KOPT-K1 (cell line): ENCODE data around the gene ZNF750.
A peak's percentile ranks its signal among the peaks of the same experiment; 100 is the strongest.

Source experiments
- H3K27ac ChIP-seq: fragments of 200-600 bp; sonication (generic); 2 replicates; pipeline ENCODE4 v1.5.1; 2016; ENCODE audit warnings: antibody characterized with exemption, mild to moderate bottlenecking, low read depth, low read length; ENCODE audit not compliant: poor library complexity, severe bottlenecking
- H3K36me3 ChIP-seq: fragments of 200-600 bp; sonication (generic); 2 replicates; pipeline ENCODE4 v1.5.1; 2017; ENCODE audit warnings: antibody characterized with exemption, mild to moderate bottlenecking, low read length, moderate library complexity; ENCODE audit not compliant: insufficient read depth
- H3K9me3 ChIP-seq: fragments of 200-600 bp; sonication (generic); 2 replicates; pipeline ENCODE4 v1.5.1; 2017; ENCODE audit warnings: antibody characterized with exemption, low read length, mild to moderate bottlenecking; ENCODE audit not compliant: insufficient read depth, poor library complexity, severe bottlenecking

The ZNF750 gene

DNA sequence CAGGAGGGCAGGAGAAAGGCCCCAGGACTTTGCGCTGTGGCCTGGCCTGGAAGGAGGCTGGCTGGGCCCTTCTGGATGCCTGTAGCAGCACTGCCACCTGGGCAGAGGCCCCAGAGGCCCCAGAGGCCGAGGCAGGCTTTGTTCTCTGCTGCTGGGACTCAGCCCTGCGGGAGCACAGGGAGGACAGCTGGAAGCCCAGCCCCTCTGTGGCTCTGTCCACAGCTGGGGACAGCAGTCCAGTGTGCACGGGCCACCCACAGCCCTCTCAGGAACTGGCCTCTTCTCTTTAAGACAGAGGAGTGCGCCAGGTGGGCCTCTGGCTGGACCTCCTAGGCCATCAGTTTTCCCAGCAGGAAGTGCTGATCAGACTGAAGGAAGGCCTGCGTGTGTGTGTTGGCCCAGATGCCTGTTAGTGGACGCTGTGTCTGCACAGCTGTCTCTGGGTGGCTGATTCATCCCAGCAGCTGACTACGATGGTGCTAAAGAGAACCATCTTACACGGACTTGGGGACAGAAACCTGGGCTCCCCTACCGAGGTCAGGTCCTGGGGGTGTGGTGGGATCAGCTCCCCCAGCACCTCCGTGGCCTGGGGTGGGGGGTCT lies 26.9 kb upstream of the ZNF750 start:
- H3K9me3 ChIP-seq: no peaks in the 10 kb centered on the region
- H3K27ac ChIP-seq: peak overlapping the region; percentile 91
- H3K36me3 ChIP-seq: peaks cover 36% of the 10 kb centered on the region

DNA sequence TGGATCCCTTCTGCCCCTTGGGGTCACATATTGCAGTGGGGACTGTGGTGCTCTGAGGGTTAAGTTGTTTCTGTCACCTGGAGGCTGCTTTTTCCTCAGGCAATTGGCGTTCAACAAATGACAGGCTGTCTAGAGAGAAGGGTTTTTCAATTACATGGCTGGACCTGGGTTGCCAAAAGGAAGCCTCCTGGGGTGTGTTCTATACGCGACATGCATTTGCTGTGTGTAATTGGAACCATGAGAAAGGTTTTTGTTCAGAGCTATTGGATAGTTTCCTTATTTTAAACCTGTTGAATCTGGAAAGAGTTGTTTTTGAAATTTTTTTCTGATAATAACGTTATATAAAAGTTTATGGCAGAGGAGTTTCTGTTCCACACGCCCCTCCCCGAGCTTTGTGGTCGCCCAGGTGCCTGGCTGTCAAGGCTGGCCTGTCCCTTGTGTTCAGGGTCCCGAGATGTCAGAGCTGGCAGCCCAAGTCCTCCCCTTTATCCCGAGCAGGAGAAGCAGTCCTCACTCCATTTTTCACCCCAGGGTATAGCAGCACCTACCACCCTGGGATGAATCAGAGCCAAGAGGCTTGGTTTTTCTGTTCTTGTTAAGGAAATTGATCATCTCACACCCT lies 26.1 kb upstream of the ZNF750 start:
- Histone ChIP-seq H3K36me3 (peaks cover 28% of the 10 kb centered on the region), H3K27ac (peak overlapping the region; percentile 91), H3K9me3 (no peaks in the 10 kb centered on the region)

DNA sequence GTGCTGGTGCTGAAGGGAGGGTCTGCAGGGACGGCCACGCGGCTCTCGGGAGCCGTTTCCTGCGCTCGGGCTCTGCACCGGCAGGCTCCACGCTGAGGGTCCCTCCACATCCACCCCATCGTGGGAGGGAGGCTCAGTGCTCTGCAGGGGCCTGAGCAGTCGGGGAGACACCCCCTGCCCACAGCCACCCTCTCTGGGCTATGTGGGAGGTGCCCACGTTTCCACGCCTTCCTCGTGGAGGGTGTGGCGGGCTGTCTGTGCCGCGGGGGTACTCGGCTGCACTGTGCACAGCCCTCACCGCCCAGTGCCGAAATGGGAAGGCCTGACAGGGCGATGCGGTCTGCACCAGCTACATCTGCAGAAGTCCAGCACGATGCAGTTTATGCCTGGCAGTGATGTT lies 25.5 kb upstream of the ZNF750 start:
- H3K36me3 ChIP-seq: peaks cover 22% of the 10 kb centered on the region
- H3K27ac ChIP-seq: peak overlapping the region; percentile 91
- H3K9me3 ChIP-seq: no peaks in the 10 kb centered on the region

DNA sequence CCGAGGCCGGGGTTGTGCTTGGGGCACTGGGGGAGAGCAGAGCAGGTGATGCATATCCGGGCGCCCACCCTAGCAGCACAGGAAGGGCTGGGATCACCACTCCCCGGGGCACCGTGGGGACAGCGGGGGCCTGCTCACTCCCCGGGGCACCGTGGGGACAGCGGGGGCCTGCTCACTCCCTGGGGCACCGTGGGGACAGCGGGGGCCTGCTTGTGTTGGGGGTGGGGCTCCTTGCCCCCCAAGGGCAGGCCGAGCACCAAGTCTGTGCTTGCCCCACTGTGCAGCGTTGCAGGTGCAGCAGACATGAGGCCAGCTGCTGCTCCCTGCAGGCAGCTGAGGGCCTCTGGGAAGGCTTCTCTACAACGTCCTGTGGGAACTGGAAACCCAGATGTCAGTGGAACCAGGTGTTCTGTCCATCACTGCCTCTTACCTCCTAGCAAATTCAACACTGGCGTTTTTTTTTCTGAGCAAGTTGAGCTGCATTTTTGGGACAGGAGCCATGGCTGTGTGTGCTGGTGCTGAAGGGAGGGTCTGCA lies 25.0 kb upstream of the ZNF750 start:
- Histone ChIP-seq H3K36me3 (peaks cover 17% of the 10 kb centered on the region), H3K27ac (peak overlapping the region; percentile 91), H3K9me3 (no peaks in the 10 kb centered on the region)

DNA sequence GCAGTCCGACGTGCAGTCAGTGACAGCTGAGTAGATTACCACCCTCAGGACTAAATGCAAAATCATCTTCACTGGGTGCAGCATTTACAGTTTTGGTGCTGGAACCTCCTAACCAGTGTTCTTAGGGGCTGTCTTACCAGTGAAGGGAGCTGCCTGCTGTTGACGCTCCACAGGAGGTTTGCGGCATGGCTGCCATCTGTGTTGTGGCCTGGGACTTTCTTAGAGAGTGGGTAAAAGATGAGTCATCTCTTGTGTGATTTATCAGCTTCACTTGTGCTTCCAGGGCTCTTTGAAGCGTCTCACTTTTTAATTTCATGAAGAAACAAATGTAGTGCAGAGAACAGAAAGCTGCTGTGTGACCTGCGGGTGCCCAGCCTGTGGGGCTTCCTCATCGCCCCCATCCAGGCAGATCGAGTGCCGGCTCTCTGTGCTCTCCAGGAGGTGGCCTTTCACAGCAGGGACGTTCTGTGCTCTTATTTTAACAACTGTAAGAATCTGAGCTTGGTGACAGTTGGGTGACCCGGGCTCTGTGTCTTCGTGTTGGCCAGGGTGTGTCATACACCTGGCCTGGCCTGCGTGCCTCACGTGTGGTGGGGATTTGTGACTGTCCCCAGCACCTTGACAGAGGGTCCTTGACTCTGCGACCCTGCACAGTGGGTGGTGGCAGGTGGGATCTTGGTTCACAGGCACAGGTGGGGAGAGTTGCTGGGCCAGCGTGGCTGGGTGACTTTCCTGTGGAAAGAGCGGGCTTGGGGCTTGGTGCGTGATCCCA lies 24.3 kb upstream of the ZNF750 start:
- Histone ChIP-seq H3K36me3 (peaks cover 10% of the 10 kb centered on the region; the same call in 1 of the 2 replicates), H3K27ac (peak overlapping the region; percentile 91), H3K9me3 (no peaks in the 10 kb centered on the region)

DNA sequence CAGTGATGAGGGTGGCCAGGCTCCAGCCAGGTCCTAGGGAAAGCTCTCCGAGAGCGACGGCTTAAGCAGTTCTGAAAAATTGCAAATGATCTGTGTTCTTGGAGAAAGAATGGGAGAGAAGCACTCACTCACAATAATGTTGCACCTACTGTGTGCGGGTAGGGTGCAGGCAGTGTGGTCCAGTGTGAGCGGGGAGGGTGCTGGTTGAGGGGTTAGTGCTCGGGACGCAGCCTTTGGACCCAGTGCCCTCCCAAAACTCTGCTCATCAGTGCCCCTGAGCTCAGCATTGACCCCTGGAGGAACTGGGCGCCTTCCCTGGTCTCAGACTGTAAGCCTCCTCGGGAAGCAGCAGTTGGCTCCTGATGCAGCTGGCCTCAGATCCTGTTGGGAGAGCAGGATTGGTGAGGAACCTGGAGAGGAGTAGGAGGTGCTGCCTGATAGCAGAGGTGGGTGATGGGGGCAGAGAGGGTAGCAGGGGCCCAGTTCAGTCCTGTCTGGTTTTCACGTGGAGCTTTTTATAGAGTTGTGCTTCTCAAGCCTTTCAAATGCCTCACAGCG lies 23.6 kb upstream of the ZNF750 start:
- H3K27ac ChIP-seq: peak overlapping the region; percentile 91

DNA sequence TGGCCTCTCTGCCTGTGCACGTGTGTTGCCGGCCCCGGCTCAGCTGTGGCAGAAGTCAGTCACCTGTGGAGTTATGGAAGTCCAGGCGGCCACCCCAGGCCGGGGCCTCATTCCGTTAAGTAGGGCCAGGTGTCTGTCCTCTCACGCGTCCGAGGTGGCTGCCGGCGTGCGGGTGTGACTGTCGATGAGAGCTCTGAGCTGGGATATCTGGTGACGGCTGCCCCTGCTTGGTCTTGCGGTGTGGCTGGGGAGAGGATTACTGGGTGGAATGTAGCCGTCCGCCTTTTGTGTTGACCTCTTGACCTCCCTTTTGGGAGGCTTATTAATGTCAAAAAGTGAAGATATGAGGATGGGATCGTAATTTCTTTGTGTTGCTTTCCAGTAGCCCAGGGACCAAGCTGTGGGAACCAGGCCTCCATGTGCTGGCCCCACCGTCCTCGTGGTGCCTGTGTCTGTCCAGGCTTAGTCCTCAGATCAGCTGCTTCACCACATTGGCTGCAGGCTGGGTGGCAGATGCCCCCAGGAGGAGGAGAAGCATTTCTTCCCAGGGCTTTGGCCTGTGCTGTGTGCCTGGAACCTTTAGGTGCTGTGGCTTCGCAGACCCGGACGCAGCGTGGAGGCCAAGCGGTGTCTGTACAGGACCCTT lies 23.0 kb upstream of the ZNF750 start:
- Histone ChIP-seq H3K27ac (peak overlapping the region; percentile 91), H3K9me3 (no peaks in the 10 kb centered on the region)

More for the DNA sequence above, 23.6 kb upstream of the ZNF750 start:
- H3K9me3 ChIP-seq: no peaks in the 10 kb centered on the region
- H3K36me3 ChIP-seq: peaks cover 10% of the 10 kb centered on the region; the same call in 1 of the 2 replicates

DNA sequence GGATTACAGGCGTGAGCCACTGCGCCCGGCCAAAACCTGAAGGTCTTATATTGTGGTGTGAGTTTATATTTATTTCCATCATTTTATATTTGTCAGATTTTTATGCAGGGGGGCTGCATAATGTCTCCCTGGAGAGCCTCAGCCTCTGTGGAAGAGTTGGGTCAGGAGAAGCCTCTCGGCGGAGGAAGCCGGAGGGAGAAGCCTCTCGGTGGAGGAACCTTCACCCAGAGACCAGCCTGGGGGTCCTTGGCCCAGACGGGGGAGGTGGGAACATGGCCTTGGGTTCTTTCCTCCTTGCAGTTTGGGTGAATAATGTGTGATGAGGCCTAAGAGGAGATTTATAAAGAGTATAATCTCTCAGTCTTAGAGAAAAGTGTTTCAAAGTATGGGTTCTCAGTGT lies 22.4 kb upstream of the ZNF750 start:
- Histone ChIP-seq H3K27ac (peak overlapping the region; percentile 91), H3K36me3 (peaks cover 10% of the 10 kb centered on the region; the same call in 1 of the 2 replicates), H3K9me3 (no peaks in the 10 kb centered on the region)

More for the DNA sequence above, 23.0 kb upstream of the ZNF750 start:
- peaks cover 12% of the 10 kb centered on the region; the same call in 1 of the 2 replicates for H3K36me3 ChIP-seq

DNA sequence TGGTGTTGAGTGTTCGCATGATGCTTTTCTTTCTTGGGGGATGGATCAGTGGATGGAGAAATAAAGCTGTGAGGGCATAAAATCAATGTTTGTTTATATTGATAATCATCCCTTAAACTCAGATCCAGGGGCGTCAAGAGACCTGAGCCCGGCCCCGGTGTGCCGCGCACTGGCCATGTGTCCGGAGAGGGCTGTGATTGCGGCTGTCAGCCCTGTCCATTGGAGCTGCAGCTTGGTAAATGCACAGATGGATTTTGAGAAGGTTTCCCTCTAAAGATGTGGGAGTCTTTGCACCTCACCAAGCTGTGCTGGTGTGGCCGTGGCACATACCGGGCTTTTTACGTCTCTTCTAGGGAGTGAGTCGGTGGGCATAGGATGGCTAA lies 21.6 kb upstream of the ZNF750 start:
- Histone ChIP-seq H3K27ac (no peak overlapping the region), H3K36me3 (0 out of 2 replicates have a peak, but pooled peaks cover 5% of the 10 kb centered on the region), H3K9me3 (no peaks in the 10 kb centered on the region)

DNA sequence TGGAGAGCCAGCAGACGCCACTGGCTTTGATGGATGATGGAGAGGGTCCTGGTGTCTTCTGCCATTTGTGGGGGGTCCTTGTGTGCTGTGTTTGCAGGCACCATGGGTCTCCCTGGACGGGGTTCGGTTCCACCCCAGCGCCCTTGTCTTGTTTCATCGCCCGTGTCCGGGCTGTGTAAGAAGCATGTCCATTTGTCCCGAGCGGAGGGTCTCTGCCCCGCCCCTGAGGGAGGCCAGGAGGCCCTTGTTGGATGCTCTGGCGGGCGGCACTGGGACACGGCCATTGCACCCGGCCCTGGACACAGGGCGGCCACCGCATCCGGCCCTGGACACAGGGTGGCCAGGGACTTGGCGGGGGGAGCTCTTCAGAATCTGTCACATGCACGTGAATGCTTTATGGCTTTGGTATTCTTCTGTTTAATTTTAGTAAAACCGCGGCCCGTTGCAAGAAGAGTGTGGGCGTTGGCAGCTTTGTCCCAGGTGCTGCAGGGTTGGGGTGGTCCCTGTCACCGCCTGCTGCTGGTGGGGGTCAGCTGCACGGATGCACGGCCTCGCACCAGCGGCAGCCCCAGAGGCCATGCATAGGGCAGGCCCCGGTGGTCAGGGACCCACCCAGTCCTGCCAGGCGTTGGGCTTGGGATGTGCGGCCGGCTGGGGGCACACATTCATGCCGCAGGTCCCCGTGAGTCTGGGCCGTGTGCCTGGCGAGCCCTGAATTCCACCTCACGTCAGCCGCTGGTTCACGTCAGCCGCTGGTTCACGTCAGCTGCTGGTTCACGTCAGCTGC lies 21.0 kb upstream of the ZNF750 start:
- Histone ChIP-seq H3K36me3 (peaks cover 10% of the 10 kb centered on the region; the same call in 1 of the 2 replicates), H3K27ac (peak overlapping the region; percentile 79), H3K9me3 (no peaks in the 10 kb centered on the region)

DNA sequence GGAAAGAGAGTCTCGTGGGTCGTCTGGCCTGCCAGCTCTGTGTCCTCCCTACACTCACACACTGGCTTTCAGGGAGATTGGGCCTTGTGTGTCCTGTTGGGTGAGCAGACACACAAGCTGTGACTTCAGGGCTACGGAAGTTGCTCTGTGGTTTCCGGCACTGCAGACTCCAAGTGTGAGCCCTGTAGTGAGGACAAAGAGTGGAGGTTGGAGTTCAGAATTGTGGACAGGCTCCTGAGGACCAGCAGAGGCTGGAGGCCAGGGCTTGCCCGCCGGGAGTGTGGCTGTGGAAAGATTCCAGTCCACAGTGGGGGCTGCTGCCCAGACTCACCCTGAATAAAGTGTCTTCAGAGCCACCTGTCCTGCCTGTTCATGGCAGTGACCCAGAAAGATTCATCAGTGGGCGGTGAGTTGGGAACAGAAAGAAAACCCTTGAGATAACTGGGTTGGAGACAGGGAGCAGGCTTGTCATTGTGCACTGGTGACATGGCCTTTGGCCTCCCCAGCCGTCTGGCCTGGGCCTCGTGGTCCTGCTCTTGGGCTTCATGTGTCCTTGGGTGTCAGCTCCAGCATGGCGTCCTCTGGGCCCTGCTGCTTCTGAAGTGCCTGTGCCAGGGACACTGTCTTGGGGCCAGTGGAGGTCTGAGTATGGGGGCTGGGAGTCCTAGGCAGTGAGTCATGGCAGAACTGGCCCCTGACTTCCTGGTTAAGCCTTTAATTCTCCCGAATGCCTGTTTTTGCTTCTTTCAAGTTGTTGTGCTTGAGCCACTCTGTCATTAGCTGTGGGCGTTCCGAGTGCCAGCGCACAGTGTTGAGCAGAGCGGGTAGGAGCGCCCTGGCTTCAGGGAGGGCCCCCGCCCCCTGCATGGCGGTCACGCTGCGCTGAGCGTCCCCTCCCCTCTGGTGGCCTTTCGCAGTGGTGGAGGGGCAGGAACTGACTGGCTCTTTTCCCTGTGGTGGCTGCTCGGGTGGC lies 19.9 kb upstream of the ZNF750 start:
- no peaks in the 10 kb centered on the region for H3K9me3 ChIP-seq
- H3K36me3 ChIP-seq: peaks cover 21% of the 10 kb centered on the region; the same call in 1 of the 2 replicates
- peak overlapping the region; percentile 79 for H3K27ac ChIP-seq

DNA sequence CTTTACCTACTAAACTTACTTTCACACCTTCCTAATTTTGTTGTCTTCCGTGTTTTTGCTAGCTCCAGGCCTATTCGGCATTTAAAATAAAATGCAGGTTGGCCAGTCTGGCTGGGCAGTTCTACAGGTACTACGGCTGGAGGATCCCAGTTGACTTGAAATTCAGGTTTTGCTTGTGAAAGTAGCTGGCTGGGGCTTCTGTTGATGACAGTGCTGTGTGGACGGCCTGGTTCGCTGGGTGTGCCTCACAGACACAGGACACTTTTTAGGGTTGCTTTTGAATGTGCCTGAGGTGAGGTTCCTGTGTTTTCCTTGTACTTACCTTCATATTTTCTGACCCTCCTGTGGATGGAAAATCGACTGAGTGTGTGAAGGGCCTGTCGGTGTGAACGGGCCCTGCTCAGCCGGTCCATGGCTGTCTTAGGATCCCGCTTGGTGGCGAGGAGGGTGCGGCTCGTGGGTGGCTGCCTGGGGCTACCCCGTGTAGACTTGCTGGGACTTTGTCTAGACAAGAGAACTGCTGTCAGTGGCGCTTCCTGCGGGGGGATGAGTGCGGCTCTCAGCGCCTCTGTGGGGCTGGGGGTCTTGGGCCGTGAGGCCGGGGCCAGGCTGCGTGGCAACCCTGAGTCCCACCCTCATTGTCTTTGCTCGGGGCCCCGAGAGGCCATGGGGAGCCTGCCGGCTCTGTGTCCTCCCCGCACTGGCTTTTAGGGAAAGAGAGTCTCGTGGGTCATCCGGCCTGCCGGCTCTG lies 18.7 kb upstream of the ZNF750 start:
- peak overlapping the region; percentile 79 for H3K27ac ChIP-seq

More for the DNA sequence above, 18.7 kb upstream of the ZNF750 start:
- Histone ChIP-seq H3K9me3 (no peaks in the 10 kb centered on the region), H3K36me3 (peaks cover 30% of the 10 kb centered on the region; the same call in 1 of the 2 replicates)
